Panc1 (cell line): Measurements from ENCODE around the gene RUNX1. TPM values are rescaled to one million over a fixed set of nuclear protein-coding genes. Genes with fewer than 3 reads are reported as not detected.

Source experiments
- ATAC-seq: fragments of 200-7000 bp; cut with Tn5 transposase; 2 replicates; pipeline ENCODE4 v1.9.1; 2020; ENCODE audit warnings: mild to moderate bottlenecking, moderate library complexity
- BruUV-seq: library from RNA; stranded (reverse); fragments of 400-500 nt; replicated peaks from 2 replicates; lab custom pipeline; 2021; lab: Mats Ljungman, UMichigan
- CTCF ChIA-PET: fragments of 300-600 bp; sonication (Branson Sonifier 250); formaldehyde crosslinking; loops from one replicate; lab custom pipeline; 2022; ENCODE audit warnings: antibody characterized with exemption; lab: Charles Lee
- POLR2A ChIA-PET: fragments of 300-600 bp; sonication (Branson Sonifier 250); formaldehyde crosslinking; loops from one replicate; lab custom pipeline; 2022; ENCODE audit warnings: antibody characterized with exemption; lab: Charles Lee
- DNase-seq: peaks from one replicate; pipeline ENCODE4 v3.0.0-alpha.2; 2010; ENCODE audit warnings: low read depth, low spot score
- H3K27ac ChIP-seq: 2 replicates; pipeline ENCODE4 v1.5.1; 2011; ENCODE audit warnings: mild to moderate bottlenecking, low read length, inconsistent platforms
- H3K27me3 ChIP-seq: fragments of 200-500 bp; sonication (Bioruptor generic); 2 replicates; pipeline ENCODE4 v1.6.0; 2014; ENCODE audit warnings: low read length, inconsistent platforms; ENCODE audit not compliant: control insufficient read depth, insufficient read depth
- H3K36me3 ChIP-seq: fragments of 200-500 bp; sonication (Bioruptor generic); 2 replicates; pipeline ENCODE4 v1.5.1; 2014; ENCODE audit warnings: inconsistent platforms, mild to moderate bottlenecking, low read length, moderate library complexity; ENCODE audit not compliant: control insufficient read depth, insufficient read depth
- H3K4me1 ChIP-seq: 2 replicates; pipeline ENCODE4 v1.5.1; 2011; ENCODE audit warnings: inconsistent platforms, mild to moderate bottlenecking, low read length, moderate library complexity; ENCODE audit not compliant: control insufficient read depth, insufficient read depth
- H3K4me3 ChIP-seq, 2 experiments: 2 replicates each; pipeline ENCODE4 v1.5.1; 2011 to 2012; ENCODE audit warnings: low read depth in 2 of 2, low read length in 2 of 2, mild to moderate bottlenecking in 2 of 2, inconsistent platforms in 1 of 2, moderate library complexity in 1 of 2
- H3K9me3 ChIP-seq: fragments of 200-500 bp; sonication (Bioruptor generic); 2 replicates; pipeline ENCODE4 v1.5.1; 2014; ENCODE audit warnings: low read depth, mild to moderate bottlenecking, inconsistent platforms, low read length, moderate library complexity; ENCODE audit not compliant: control insufficient read depth, insufficient read depth
- POLR2AphosphoS5 ChIP-seq: IDR thresholded peaks from 2 replicates; pipeline ENCODE4 v1.6.1; 2012; ENCODE audit warnings: mild to moderate bottlenecking, low read depth, low read length, moderate library complexity
- SIN3A ChIP-seq: IDR thresholded peaks from 2 replicates; pipeline ENCODE4 v1.6.1; 2012; ENCODE audit warnings: low read depth, mild to moderate bottlenecking, low read length, moderate library complexity, borderline replicate concordance; ENCODE audit not compliant: insufficient read depth
- TCF7L2 ChIP-seq: IDR thresholded peaks from 2 replicates; pipeline ENCODE4 v1.6.1; 2011; ENCODE audit warnings: mild to moderate bottlenecking, low read depth, low read length, inconsistent platforms
- in situ Hi-C: cut with HindIII; loops from 2 replicates; pipeline ENCODE4 v1.10.0; 2016; ENCODE audit warnings: low sequenced_read_pairs, low pct_unique_long_range_greater_than_20kb
- intact Hi-C: fragments of 100-400 bp; cut with micrococcal nuclease; formaldehyde crosslinking; loops from one replicate; pipeline ENCODE4 v1.10.0; 2022; ENCODE audit not compliant: unreplicated experiment
- total RNA-seq: library from RNA; stranded (reverse); gene quantifications from one replicate; pipeline ENCODE4 v1.2.1, GENCODE V29; 2021; ENCODE audit not compliant: unreplicated experiment
- TF ChIP-seq, protein P1 (sequence below): fragments of 450-650 bp; IDR thresholded peaks from 2 replicates; pipeline ENCODE4 v1.5.1; 2017; ENCODE audit warnings: mild to moderate bottlenecking
- TF ChIP-seq, protein P2 (sequence below), 2 experiments: IDR thresholded peaks; 2 replicates each; pipeline ENCODE4 v1.6.1; 2011 to 2012; ENCODE audit warnings: low read depth in 2 of 2, control low read depth in 1 of 2, low read length in 1 of 2, mild to moderate bottlenecking in 1 of 2, moderate library complexity in 1 of 2; ENCODE audit not compliant: insufficient read depth in 1 of 2

The RUNX1 gene
- total RNA-seq, 1 experiment from 2014 or later: 22.4 TPM

DNA sequence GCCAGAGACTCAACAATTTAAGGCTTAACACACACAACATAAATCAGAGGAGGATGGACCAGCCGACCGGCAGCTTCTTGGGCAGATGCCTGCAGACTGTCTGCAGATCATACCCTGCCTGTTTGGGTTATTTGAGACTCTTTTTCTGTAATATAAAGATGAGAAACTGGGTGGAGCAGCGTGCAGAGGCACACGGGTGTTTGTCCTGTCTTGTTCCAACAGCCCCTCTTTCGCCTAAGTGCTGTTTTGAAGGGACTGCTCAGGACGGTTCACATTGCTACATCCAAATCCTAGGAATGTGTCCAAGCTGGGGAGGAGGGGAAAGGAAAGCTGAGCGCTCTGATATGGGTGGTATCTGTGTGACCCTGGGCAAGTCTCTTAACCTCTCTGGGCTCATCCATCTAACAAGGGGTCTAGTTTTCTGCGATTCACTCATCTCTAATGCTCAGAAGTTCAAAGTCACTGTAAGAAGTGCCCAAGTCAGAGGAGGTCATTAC, 230.4 kb downstream of the RUNX1 start:
- Histone ChIP-seq H3K4me1 (no peaks in the 10 kb centered on the region), H3K27ac (no peak overlapping the region), H3K36me3 (no peaks in the 10 kb centered on the region), H3K9me3 (no peaks in the 10 kb centered on the region), H3K4me3 (no peak overlapping the region), H3K27me3 (no peaks in the 10 kb centered on the region)
- DNase-seq (no peak), ATAC-seq (no peak)
- in situ Hi-C loops (no loop called here), intact Hi-C loops (no loop called here)
- no TSS peak for BruUV-seq
- ChIA-PET CTCF (no interaction called here), POLR2A (no interaction called here)
- TF ChIP-seq POLR2AphosphoS5: no peak
- no peak for TF ChIP-seq TCF7L2

DNA sequence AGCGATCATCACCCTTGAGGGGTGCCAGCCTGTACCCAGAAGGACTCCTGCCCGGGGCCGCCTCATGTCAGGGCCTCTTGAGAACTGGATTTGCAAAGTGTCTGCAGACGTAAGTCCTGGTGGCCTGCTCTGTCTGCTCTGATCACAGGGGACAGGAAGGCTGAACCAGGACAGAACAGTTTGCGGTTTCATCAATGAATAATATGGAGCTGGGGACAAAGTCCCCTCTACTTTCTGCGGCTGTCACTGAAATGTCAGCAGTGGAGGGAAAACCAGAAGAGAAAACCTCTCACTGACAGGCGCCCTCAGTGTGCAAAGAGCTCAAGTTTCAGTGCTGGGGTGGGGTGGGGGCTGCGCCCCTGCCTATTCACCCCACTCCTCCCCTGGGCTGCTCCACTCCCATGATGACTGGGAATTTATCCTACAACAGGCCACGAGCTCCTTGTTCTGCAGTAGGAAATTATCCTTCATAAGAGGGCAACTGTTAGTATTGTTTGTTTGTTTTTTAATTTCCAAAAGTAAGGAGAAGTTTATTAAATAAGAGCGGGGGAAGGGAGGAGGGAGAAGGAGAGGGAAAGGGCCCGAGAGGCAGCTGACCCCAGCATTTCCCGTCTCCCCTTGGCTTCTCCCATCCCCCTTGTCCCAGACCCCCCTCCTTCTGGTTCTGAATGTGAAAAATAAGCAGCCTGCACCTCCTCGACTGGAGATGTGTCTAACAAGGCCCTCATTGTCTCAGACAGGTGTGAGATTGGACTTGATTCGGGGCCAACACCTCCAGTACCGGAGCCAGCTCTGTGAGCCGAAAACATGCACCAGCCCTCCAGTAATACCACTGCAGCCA, 231.1 kb downstream of the RUNX1 start:
- H3K4me3 ChIP-seq: no peak overlapping the region
- in situ Hi-C loops (no loop called here), intact Hi-C loops (no loop called here)
- H3K4me1 ChIP-seq: no peaks in the 10 kb centered on the region
- no peaks in the 10 kb centered on the region for H3K36me3 ChIP-seq
- DNase-seq: no peak
- ChIA-PET CTCF (no interaction called here), POLR2A (no interaction called here)
- no peak for ATAC-seq
- no peaks in the 10 kb centered on the region for H3K9me3 ChIP-seq
- no TSS peak for BruUV-seq
- TF ChIP-seq, protein P1, sequence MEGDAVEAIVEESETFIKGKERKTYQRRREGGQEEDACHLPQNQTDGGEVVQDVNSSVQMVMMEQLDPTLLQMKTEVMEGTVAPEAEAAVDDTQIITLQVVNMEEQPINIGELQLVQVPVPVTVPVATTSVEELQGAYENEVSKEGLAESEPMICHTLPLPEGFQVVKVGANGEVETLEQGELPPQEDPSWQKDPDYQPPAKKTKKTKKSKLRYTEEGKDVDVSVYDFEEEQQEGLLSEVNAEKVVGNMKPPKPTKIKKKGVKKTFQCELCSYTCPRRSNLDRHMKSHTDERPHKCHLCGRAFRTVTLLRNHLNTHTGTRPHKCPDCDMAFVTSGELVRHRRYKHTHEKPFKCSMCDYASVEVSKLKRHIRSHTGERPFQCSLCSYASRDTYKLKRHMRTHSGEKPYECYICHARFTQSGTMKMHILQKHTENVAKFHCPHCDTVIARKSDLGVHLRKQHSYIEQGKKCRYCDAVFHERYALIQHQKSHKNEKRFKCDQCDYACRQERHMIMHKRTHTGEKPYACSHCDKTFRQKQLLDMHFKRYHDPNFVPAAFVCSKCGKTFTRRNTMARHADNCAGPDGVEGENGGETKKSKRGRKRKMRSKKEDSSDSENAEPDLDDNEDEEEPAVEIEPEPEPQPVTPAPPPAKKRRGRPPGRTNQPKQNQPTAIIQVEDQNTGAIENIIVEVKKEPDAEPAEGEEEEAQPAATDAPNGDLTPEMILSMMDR: no peak
- TF ChIP-seq POLR2AphosphoS5 (no peak), SIN3A (no peak), TCF7L2 (no peak)
- TF ChIP-seq, protein P2, sequence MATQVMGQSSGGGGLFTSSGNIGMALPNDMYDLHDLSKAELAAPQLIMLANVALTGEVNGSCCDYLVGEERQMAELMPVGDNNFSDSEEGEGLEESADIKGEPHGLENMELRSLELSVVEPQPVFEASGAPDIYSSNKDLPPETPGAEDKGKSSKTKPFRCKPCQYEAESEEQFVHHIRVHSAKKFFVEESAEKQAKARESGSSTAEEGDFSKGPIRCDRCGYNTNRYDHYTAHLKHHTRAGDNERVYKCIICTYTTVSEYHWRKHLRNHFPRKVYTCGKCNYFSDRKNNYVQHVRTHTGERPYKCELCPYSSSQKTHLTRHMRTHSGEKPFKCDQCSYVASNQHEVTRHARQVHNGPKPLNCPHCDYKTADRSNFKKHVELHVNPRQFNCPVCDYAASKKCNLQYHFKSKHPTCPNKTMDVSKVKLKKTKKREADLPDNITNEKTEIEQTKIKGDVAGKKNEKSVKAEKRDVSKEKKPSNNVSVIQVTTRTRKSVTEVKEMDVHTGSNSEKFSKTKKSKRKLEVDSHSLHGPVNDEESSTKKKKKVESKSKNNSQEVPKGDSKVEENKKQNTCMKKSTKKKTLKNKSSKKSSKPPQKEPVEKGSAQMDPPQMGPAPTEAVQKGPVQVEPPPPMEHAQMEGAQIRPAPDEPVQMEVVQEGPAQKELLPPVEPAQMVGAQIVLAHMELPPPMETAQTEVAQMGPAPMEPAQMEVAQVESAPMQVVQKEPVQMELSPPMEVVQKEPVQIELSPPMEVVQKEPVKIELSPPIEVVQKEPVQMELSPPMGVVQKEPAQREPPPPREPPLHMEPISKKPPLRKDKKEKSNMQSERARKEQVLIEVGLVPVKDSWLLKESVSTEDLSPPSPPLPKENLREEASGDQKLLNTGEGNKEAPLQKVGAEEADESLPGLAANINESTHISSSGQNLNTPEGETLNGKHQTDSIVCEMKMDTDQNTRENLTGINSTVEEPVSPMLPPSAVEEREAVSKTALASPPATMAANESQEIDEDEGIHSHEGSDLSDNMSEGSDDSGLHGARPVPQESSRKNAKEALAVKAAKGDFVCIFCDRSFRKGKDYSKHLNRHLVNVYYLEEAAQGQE (IDR thresholded peaks at IDR 0.05; ENCODE audit: insufficient read depth in 1 of 2, low read depth in 2 of 2, low read length in 1 of 2): no peak
- H3K27ac ChIP-seq: no peak overlapping the region
- no peaks in the 10 kb centered on the region for H3K27me3 ChIP-seq
